Measurements from ENCODE around the gene MFAP2.

The MFAP2 gene

DNA sequence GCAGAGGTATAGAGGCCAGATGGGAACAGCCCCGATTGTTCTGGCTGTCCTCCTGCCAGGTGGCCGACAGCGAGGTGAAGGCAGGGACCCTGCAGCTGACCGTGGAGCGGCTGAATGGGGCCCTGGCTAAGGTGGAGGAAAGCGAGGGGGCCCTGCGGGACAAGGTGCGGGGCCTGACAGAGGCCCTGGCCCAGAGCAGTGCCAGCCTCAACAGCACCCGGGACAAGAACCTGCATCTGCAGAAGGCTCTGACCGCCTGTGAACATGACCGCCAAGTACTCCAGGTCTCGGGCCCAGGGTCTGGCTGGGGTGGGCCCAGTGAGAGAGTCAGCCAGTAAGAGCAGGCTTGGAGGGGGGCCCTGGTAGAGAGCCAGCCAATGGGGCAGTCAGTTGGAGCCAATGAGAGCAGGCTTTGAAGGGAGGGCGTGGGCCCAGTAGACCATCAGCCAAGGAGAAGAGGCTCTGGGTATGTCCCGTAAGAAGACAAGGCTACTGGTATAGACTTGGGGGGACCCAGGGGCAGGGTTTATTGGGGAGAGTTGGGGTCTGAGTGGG, 11.3 kb downstream of the MFAP2 start:
- H4K20me1 ChIP-seq (ENCODE audit: control insufficient read depth, insufficient read depth, low read depth, low read length): no peaks in the 10 kb centered on the region
- H3K4me2 ChIP-seq (ENCODE audit: low read length): no peak overlapping the region
- H3K36me3 ChIP-seq (ENCODE audit: control insufficient read depth, low read length): no peaks in the 10 kb centered on the region
- H3K9me2 ChIP-seq (replicated peaks; ENCODE audit: control insufficient read depth, low read length): no peaks in the 10 kb centered on the region
- no peaks in the 10 kb centered on the region for H3K79me2 ChIP-seq (ENCODE audit: control insufficient read depth, low read length)
- H3K4me1 ChIP-seq (ENCODE audit: control insufficient read depth, low read length): no peaks in the 10 kb centered on the region
- no peaks in the 10 kb centered on the region for H3F3A ChIP-seq (ENCODE audit: control insufficient read depth, insufficient read depth)
- no peak overlapping the region for H3K4me3 ChIP-seq (ENCODE audit: low read length)
- H3K9me3 ChIP-seq (ENCODE audit: control insufficient read depth, insufficient read depth, low read length): no peaks in the 10 kb centered on the region
- no peaks in the 10 kb centered on the region for H3K27me3 ChIP-seq (ENCODE audit: control insufficient read depth, low read length)
- no peak overlapping the region for H3K27ac ChIP-seq (ENCODE audit: low read depth, low read length)
- TF ChIP-seq EZH2phosphoT487 (IDR thresholded peaks at IDR 0.05; ENCODE audit: borderline replicate concordance, low read length): no peak
- TF ChIP-seq, protein P1, sequence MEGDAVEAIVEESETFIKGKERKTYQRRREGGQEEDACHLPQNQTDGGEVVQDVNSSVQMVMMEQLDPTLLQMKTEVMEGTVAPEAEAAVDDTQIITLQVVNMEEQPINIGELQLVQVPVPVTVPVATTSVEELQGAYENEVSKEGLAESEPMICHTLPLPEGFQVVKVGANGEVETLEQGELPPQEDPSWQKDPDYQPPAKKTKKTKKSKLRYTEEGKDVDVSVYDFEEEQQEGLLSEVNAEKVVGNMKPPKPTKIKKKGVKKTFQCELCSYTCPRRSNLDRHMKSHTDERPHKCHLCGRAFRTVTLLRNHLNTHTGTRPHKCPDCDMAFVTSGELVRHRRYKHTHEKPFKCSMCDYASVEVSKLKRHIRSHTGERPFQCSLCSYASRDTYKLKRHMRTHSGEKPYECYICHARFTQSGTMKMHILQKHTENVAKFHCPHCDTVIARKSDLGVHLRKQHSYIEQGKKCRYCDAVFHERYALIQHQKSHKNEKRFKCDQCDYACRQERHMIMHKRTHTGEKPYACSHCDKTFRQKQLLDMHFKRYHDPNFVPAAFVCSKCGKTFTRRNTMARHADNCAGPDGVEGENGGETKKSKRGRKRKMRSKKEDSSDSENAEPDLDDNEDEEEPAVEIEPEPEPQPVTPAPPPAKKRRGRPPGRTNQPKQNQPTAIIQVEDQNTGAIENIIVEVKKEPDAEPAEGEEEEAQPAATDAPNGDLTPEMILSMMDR (IDR thresholded peaks at IDR 0.05; ENCODE audit: low read depth, low read length, poor library complexity, severe bottlenecking): no peak

DNA sequence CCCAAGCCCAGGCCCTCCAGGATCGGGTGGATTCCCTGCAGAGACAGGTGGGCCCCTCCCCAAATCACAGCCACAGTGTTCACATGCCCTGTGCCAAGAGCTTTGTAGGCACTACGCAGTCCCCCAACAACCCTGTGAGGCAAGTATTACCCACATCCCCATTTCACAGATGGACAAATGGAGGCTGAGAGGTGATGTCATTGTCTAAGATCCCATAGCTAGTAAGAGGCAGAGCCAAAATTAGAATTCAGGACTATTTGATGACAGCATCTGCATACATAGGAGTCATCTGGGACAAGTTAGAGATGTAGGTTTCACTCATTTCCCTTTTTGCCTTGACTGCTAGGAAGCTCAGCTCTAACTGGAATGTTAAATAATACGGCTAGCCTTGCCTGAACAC, 12.0 kb downstream of the MFAP2 start:
- TF ChIP-seq, protein P1 (IDR thresholded peaks at IDR 0.05; ENCODE audit: low read depth, low read length, poor library complexity, severe bottlenecking): no peak
- TF ChIP-seq EZH2phosphoT487 (IDR thresholded peaks at IDR 0.05; ENCODE audit: borderline replicate concordance, low read length): no peak
- no peaks in the 10 kb centered on the region for H3K4me1 ChIP-seq (ENCODE audit: control insufficient read depth, low read length)
- no peaks in the 10 kb centered on the region for H3K9me3 ChIP-seq (ENCODE audit: control insufficient read depth, insufficient read depth, low read length)
- H4K20me1 ChIP-seq (ENCODE audit: control insufficient read depth, insufficient read depth, low read depth, low read length): no peaks in the 10 kb centered on the region
- H3K79me2 ChIP-seq (ENCODE audit: control insufficient read depth, low read length): no peaks in the 10 kb centered on the region
- H3F3A ChIP-seq (ENCODE audit: control insufficient read depth, insufficient read depth): no peaks in the 10 kb centered on the region
- no peaks in the 10 kb centered on the region for H3K9me2 ChIP-seq (replicated peaks; ENCODE audit: control insufficient read depth, low read length)
- no peaks in the 10 kb centered on the region for H3K36me3 ChIP-seq (ENCODE audit: control insufficient read depth, low read length)
- H3K27ac ChIP-seq (ENCODE audit: low read depth, low read length): no peak overlapping the region
- no peaks in the 10 kb centered on the region for H3K27me3 ChIP-seq (ENCODE audit: control insufficient read depth, low read length)
- no peak overlapping the region for H3K4me3 ChIP-seq (ENCODE audit: low read length)
- no peak overlapping the region for H3K4me2 ChIP-seq (ENCODE audit: low read length)

DNA sequence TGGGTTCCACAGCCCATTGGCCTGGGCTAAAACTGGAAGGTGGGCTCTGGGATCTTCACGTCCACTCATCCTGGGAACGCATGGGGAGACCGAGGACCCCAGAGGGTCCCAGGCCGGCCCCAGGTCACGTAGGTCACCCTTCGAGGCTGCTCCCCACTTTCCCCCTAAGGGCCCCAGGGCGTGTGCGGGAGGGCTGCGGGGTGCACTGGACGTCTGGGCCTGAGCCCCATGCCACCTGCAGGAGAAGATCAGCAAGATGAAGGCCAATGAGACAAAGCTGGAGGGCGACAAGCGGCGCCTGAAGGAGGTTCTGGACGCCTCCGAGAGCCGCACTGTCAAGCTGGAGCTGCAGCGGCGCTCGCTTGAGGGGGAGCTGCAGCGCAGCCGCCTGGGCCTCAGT, 12.5 kb downstream of the MFAP2 start:
- Histone ChIP-seq H3K4me2 (ENCODE audit: low read length) (no peak overlapping the region), H3K27me3 (ENCODE audit: control insufficient read depth, low read length) (no peaks in the 10 kb centered on the region), H3K36me3 (ENCODE audit: control insufficient read depth, low read length) (no peaks in the 10 kb centered on the region), H3K9me2 (replicated peaks; ENCODE audit: control insufficient read depth, low read length) (no peaks in the 10 kb centered on the region), H3K27ac (ENCODE audit: low read depth, low read length) (no peak overlapping the region), H3F3A (ENCODE audit: control insufficient read depth, insufficient read depth) (no peaks in the 10 kb centered on the region), H4K20me1 (ENCODE audit: control insufficient read depth, insufficient read depth, low read depth, low read length) (no peaks in the 10 kb centered on the region), H3K4me1 (ENCODE audit: control insufficient read depth, low read length) (no peaks in the 10 kb centered on the region), H3K79me2 (ENCODE audit: control insufficient read depth, low read length) (no peaks in the 10 kb centered on the region), H3K4me3 (ENCODE audit: low read length) (no peak overlapping the region), H3K9me3 (ENCODE audit: control insufficient read depth, insufficient read depth, low read length) (no peaks in the 10 kb centered on the region)
- TF ChIP-seq EZH2phosphoT487 (IDR thresholded peaks at IDR 0.05; ENCODE audit: borderline replicate concordance, low read length): no peak
- TF ChIP-seq, protein P1 (IDR thresholded peaks at IDR 0.05; ENCODE audit: low read depth, low read length, poor library complexity, severe bottlenecking): no peak

Measured in DOHH2 (cell line).